IPS-15b (cell line): ENCODE results near the gene APC2.

ENCODE experiments used
- H3K27me3 ChIP-seq: one replicate; pipeline ENCODE4 v1.6.1; 2013; ENCODE audit warnings: low read length; ENCODE audit not compliant: control insufficient read depth, insufficient read depth
- H3K36me3 ChIP-seq: one replicate; pipeline ENCODE4 v1.6.1; 2013; ENCODE audit warnings: low read length; ENCODE audit not compliant: control insufficient read depth, insufficient read depth
- H3K4me1 ChIP-seq: one replicate; pipeline ENCODE4 v1.6.1; 2013; ENCODE audit warnings: mild to moderate bottlenecking, low read length; ENCODE audit not compliant: control insufficient read depth, insufficient read depth
- H3K4me3 ChIP-seq: one replicate; pipeline ENCODE4 v1.5.1; 2013; ENCODE audit warnings: low read depth, low read length
- H3K9ac ChIP-seq: one replicate; pipeline ENCODE4 v1.6.1; 2013; ENCODE audit warnings: low read depth, mild to moderate bottlenecking, low read length
- H3K9me3 ChIP-seq: one replicate; pipeline ENCODE4 v1.6.1; 2013; ENCODE audit warnings: mild to moderate bottlenecking, low read length; ENCODE audit not compliant: control insufficient read depth, insufficient read depth

Gene APC2

DNA sequence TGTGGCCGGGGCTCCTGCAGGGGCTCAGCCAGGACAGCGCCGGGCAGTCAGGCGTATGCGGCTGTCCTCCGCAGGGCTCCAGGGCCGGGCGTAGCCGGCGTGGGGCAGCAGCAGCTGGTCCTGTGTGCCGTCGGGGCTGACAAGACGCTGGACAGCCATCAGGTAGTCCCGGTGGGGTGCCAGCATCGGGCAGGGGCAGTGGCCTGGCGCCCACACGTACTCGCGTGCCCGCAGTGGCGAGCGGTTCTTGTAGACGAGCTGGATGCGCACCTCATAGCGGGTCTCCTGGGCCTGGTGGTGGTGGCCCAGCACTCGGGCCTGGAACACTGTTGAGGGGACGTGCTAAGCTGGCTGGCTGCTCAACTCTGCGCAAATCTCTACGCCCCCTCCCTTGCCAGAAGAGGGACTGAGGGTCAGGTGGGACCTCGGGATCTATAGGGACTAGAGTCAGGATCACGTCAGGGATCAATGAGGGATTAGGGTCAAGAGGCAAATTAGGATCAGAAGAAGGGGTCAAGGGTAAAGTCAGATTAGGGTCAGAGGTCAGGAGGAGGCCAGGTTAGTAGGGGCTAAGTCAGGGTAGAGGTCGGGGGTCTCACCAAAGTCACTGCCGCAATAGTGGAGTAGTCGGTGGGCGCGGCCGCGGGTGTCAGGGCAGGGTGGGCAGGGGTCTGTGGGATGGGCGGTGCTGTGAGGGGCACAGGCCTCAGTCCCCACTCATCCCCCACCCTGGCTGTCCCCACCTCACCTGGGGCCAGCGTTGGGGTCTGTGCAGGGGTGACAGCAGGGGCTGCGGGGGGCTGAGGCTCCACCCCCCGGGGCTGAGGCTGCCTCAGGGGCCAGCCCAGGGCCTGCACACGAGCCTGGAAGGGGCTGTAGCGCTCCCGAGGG lies 56.3 kb downstream of the APC2 start:
- peaks cover 20% of the 10 kb centered on the region for H3K27me3 ChIP-seq
- no peaks in the 10 kb centered on the region for H3K9me3 ChIP-seq
- H3K4me3 ChIP-seq: no peak overlapping the region
- H3K36me3 ChIP-seq: no peaks in the 10 kb centered on the region
- H3K4me1 ChIP-seq: no peaks in the 10 kb centered on the region
- H3K9ac ChIP-seq: no peak overlapping the region

- Histone ChIP-seq H3K36me3 (no peaks in the 10 kb centered on the region), H3K9me3 (no peaks in the 10 kb centered on the region), H3K9ac (peak overlapping the region; percentile 14), H3K4me1 (peaks cover 2% of the 10 kb centered on the region), H3K4me3 (peak overlapping the region; percentile 88), H3K27me3 (peaks cover 20% of the 10 kb centered on the region)
Observed at GRCh38 chr19:1507192-1507660, 57.3 kb downstream of the APC2 start.

GRCh38 chr19:1507763-1508506 lies 58.0 kb downstream of the APC2 start:
- H3K4me1 ChIP-seq: peaks cover 2% of the 10 kb centered on the region
- H3K36me3 ChIP-seq: no peaks in the 10 kb centered on the region
- H3K27me3 ChIP-seq: peaks cover 20% of the 10 kb centered on the region
- no peaks in the 10 kb centered on the region for H3K9me3 ChIP-seq
- H3K9ac ChIP-seq: peak overlapping the region; percentile 14
- H3K4me3 ChIP-seq: peak overlapping the region; percentile 88

DNA sequence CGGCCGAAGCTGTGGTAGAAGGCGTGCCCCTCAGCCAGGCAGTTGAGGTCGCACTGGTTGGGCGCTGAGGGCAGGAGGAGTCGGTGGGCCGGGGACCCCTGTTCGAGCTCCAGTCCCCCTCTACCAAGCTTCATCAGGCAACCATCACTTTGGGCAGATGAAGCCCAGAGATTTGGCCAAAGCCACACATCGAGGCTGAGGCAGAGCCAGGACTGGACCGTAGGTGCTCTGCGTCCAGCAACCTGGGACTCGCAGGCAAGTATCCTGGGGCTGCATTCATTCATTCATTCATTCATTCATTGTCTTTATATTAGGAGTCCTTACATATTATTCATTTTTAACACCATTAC lies 58.6 kb downstream of the APC2 start:
- Histone ChIP-seq H3K4me1 (peaks cover 2% of the 10 kb centered on the region), H3K36me3 (no peaks in the 10 kb centered on the region), H3K9ac (no peak overlapping the region), H3K4me3 (peak overlapping the region; percentile 36), H3K27me3 (peaks cover 17% of the 10 kb centered on the region), H3K9me3 (no peaks in the 10 kb centered on the region)

DNA sequence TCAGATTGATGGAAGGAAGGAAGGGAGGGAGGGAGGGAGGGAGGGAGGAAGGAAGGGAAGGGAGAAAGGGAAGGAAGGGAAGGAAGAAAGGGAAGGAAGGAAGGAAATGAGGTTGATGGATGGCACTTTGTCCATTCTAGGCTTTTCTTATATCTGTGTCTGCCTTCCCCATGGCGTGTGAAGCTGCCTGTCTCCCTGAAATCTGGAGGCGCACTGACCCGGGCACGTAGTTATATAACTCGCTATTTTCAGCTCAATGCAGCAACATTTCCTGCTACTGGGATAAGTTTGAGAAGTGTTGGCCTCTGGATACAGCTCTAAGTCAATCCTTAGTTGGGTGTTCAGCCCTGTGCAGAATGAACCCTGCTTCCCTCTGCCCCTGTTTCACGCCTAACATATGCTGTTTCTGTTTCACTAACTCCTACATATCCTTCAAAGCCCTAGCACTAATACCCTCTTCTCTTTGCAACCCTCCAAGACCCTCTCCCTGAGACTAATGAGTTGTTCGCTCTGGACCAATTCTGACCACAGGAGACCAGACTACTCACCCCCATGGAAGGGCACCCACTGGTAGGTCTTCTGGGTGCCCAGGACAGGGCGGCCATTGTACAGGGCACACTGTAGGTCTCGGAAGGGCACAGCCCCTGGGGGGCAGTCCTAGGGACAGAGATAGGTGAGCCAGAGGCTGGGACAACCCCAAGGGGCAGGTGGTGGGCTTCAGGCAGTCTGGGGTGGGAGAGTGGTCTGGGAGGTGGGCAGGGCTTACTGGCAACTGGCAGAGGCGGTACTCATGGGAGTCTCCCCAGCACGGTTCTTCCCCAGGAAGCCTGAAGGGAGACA lies 59.9 kb downstream of the APC2 start:
- H3K9ac ChIP-seq: no peak overlapping the region
- peaks cover 12% of the 10 kb centered on the region for H3K27me3 ChIP-seq
- no peak overlapping the region for H3K4me3 ChIP-seq
- H3K9me3 ChIP-seq: no peaks in the 10 kb centered on the region
- no peaks in the 10 kb centered on the region for H3K36me3 ChIP-seq
- H3K4me1 ChIP-seq: peaks cover 2% of the 10 kb centered on the region

DNA sequence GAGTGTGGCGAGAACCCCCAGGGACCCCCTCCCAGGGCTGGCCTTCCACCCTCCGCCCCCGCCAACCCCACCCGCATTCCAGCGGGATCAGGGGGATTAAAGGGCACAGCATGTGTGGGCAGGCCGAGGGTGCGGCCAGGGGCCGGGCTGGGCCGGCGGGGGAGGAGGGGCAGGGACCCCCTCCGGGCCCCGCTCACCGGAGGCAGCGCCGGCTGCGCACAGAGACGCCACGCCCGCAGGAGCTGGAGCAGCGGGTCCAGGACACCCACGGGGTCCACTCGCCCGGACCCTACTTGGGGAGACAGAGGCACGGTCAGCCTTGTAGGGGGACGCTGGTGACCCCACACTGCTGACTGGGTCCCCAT lies 60.5 kb downstream of the APC2 start:
- Histone ChIP-seq H3K9ac (no peak overlapping the region), H3K9me3 (no peaks in the 10 kb centered on the region), H3K27me3 (peaks cover 14% of the 10 kb centered on the region), H3K36me3 (no peaks in the 10 kb centered on the region), H3K4me1 (peaks cover 2% of the 10 kb centered on the region), H3K4me3 (peak overlapping the region; percentile 18)

- H3K9me3 ChIP-seq: no peaks in the 10 kb centered on the region
- no peaks in the 10 kb centered on the region for H3K36me3 ChIP-seq
- H3K4me1 ChIP-seq: peaks cover 2% of the 10 kb centered on the region
- no peak overlapping the region for H3K9ac ChIP-seq
- peak overlapping the region; percentile 18 for H3K4me3 ChIP-seq
- H3K27me3 ChIP-seq: peaks cover 14% of the 10 kb centered on the region
Observed at GRCh38 chr19:1510807-1511206, 60.9 kb downstream of the APC2 start.

DNA sequence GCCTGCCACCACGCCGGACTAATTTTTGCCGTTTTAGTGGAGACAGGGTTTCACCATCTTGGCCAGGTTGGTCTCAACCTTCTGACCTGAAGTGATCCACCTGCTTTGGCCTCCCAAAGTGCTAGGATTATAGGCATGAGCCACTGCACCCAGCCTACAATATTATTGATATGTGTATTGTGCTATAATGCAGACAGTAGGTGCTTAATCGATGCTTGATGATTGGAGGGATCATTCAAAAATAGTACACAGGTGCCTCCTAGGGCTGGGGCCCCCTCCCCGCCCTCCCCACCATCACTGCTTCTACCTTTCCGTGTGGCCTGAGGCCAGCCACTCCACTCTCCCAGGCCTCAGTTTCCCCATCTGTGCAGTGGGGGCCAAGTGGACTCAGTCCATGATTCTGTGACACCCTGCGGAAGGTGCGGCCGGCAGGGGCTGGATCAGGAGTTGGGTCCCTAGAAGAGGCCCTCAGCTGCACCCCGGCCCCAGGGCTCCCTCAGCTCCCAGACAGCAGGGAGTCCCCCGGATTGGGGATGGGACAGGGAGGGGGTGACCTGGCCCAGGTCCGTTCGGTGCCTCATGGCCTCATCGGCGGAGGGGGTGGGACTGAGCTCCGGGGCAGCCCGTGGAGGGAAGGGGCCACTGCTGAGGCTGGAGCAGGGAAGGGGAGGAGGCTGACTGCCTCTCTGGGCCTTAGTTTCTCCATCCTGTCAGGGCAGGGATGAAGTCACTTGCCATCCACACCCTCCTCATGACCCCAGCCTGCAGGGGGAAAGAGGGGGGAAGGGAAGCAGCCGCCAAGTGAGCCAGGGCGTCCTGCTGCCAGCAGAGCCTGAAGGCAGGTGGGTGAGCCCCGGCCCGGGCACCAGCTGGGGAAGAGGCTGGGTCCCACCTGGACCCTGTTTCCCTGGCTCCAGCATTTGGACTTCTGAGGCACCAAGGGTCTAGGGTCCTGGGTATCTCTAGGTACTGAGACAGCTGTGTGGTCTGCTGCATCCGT lies 61.7 kb downstream of the APC2 start:
- no peaks in the 10 kb centered on the region for H3K36me3 ChIP-seq
- no peak overlapping the region for H3K4me3 ChIP-seq
- H3K9ac ChIP-seq: no peak overlapping the region
- H3K4me1 ChIP-seq: peaks cover 2% of the 10 kb centered on the region
- H3K9me3 ChIP-seq: no peaks in the 10 kb centered on the region
- peaks cover 14% of the 10 kb centered on the region for H3K27me3 ChIP-seq

DNA sequence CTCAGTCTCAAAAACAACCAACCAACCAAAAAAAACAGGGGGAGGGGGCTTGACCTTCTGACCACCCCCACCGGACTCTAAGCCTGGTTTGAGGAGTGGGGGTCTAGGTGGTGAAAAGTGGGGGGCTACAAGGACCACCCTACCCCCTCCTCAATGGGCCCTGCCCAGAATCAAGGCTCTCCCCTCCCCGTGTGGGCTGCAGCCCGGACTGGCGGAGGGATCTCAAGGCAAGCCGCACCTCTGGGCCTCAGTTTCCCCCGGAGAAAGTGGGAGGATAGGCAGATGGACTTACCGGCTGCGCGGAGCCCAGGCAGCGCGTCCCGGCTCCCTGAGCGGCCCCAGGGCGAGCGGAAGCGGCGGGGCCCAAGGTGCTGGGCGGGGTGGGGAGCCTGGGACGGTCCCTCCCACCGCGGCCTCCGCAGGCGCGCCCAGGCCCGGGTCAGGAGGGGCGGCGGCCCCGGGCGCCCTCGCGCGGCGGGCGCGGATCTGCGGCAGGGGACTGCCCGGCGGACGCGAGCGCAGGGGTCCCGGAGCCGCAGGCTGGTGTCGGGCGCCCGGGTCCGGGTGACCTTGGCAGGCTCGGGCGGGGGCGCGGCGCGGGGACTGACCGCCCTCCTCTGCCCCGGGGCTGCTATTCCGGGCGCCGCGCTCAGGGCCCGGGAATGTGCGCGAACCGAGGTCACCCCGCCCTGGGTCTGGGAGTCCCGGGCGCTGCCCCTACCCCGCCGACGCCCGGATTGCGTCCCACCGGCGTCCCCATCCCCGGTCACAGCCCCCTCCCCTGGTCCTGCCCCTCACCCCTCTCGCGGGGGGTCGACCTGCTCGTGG lies 63.0 kb downstream of the APC2 start, which contains the start of gene ADAMTSL5:
Gene ADAMTSL5 (minus strand): TSS at position 349 of the 828 bp plus-strand sequence. CDS start 2,076 bp downstream, outside the sequence.
- H3K4me3 ChIP-seq: peak within 1 kb of the TSS; percentile 35
- no peaks in the 10 kb centered on the region for H3K9me3 ChIP-seq
- H3K27me3 ChIP-seq: peaks cover 14% of the 10 kb centered on the region
- H3K9ac ChIP-seq: no peak within 1 kb of the TSS
- no peaks in the 10 kb centered on the region for H3K36me3 ChIP-seq
- H3K4me1 ChIP-seq: peaks cover 2% of the 10 kb centered on the region
